Measurements from ENCODE around the gene TMEM121B. TPM values are rescaled to one million over a fixed set of nuclear protein-coding genes. Genes with fewer than 3 reads are reported as not detected.
A peak's percentile ranks its signal among the peaks of the same experiment; 100 is the strongest.

The TMEM121B gene
- total RNA-seq, 1 experiment from 2014 or later, result not detected

DNA sequence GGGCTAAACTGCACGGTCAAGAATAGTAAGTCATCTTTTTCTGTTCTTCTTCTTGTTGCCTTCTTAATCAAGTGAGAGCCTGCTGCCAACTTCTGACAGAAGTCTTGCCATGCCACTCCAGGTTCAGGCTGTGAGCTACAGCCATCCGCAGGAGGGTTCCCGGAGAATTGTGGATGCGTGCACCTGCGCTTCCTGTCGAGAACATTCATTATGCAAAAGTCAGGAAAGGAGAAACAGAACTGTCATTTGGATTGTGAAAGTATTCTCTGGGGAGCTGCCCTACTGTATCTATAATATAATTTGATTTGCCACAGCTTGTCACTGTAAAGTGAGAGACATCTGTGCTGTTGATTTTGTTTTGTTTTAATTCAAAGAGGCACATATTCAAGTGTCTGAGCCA, 24.1 kb downstream of the TMEM121B start:
- intact Hi-C loops (cut with micrococcal nuclease), result no loop called here
- H3K9me3 Mint-ChIP-seq (ENCODE audit: unreplicated experiment), result no peaks in the 10 kb centered on the region
- ChIA-PET POLR2A (interaction anchor here (0.6 kb wide), 1 partner anchor 19 kb away, joined by 3 read pairs; no protein-coding TSS in a partner anchor), CTCF (interaction anchor here (0.6 to 1.3 kb wide), 5 partner anchors 40 to 408 kb away, joined by 3 to 6 read pairs (median 4); no protein-coding TSS in a partner anchor)
- H3K4me3 Mint-ChIP-seq (ENCODE audit: unreplicated experiment), result no peak overlapping the region
- TF ChIP-seq, protein P1, sequence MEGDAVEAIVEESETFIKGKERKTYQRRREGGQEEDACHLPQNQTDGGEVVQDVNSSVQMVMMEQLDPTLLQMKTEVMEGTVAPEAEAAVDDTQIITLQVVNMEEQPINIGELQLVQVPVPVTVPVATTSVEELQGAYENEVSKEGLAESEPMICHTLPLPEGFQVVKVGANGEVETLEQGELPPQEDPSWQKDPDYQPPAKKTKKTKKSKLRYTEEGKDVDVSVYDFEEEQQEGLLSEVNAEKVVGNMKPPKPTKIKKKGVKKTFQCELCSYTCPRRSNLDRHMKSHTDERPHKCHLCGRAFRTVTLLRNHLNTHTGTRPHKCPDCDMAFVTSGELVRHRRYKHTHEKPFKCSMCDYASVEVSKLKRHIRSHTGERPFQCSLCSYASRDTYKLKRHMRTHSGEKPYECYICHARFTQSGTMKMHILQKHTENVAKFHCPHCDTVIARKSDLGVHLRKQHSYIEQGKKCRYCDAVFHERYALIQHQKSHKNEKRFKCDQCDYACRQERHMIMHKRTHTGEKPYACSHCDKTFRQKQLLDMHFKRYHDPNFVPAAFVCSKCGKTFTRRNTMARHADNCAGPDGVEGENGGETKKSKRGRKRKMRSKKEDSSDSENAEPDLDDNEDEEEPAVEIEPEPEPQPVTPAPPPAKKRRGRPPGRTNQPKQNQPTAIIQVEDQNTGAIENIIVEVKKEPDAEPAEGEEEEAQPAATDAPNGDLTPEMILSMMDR (IDR thresholded peaks at IDR 0.05; ENCODE audit: unreplicated experiment), result no peak
- H3K27me3 Mint-ChIP-seq (ENCODE audit: insufficient read depth, unreplicated experiment), result no peaks in the 10 kb centered on the region
- no TSS peak for BruUV-seq (replicated peaks)
- H3K36me3 Mint-ChIP-seq (ENCODE audit: insufficient read depth, unreplicated experiment), result peaks cover 43% of the 10 kb centered on the region
- H3K27ac Mint-ChIP-seq (ENCODE audit: low read depth, unreplicated experiment), result no peak overlapping the region
- no peak for DNase-seq (ENCODE audit: unreplicated experiment)
- H3K4me1 Mint-ChIP-seq (ENCODE audit: insufficient read depth, unreplicated experiment), result no peaks in the 10 kb centered on the region

DNA sequence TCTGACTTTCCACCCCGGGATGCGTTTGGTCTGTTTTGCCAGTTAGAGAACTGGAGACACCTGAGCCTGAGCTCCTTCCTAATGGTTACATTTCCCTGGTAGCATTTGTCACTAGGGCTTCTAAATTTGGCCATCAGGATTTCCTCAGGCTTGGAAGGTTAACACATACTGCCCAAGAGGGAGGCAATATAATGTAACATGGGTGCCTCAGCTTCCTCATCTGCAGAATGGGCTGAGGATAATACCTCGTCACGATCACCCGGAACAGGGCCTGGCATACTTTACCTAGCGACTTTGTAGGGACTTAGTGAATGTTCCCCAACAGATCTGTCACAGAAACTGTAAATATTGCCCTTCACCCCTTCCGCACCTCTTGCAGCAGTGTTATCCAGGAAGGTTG, 25.1 kb downstream of the TMEM121B start:
- Mint-ChIP-seq H3K27ac (ENCODE audit: low read depth, unreplicated experiment) (no peak overlapping the region), H3K4me1 (ENCODE audit: insufficient read depth, unreplicated experiment) (no peaks in the 10 kb centered on the region), H3K9me3 (ENCODE audit: unreplicated experiment) (no peaks in the 10 kb centered on the region), H3K36me3 (ENCODE audit: insufficient read depth, unreplicated experiment) (peaks cover 35% of the 10 kb centered on the region), H3K27me3 (ENCODE audit: insufficient read depth, unreplicated experiment) (no peaks in the 10 kb centered on the region), H3K4me3 (ENCODE audit: unreplicated experiment) (no peak overlapping the region)
- CTCF ChIA-PET, result interaction anchor here (1.0 to 1.3 kb wide), 4 partner anchors 9 to 405 kb away, joined by 3 to 7 read pairs (median 4); no protein-coding TSS in a partner anchor
- intact Hi-C loops (cut with micrococcal nuclease), result no loop called here
- POLR2A ChIA-PET, result no interaction called here
- TF ChIP-seq, protein P1 (IDR thresholded peaks at IDR 0.05; ENCODE audit: unreplicated experiment), result no peak
- DNase-seq (ENCODE audit: unreplicated experiment), result no peak
- BruUV-seq (replicated peaks), result no TSS peak

DNA sequence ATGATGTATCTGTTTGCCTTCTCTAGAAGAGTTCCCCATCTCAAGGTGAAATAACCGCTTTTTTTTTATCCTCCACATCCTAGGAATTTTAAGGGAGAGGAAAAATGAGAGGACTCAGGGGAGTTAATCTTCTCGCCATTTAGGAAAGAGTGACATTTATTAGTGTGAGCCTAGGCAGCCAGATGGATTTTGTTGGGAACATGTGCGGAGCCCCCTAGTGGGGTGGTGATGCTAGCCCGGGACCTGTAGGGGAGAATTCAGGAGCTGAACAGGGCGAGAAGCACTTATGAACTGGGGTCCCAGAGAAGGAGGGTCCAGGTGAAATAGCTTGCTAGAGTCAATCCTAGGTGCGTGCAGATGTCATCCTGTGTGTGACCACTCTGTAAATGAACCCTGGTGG, 25.6 kb downstream of the TMEM121B start:
- POLR2A ChIA-PET, result no interaction called here
- DNase-seq (ENCODE audit: unreplicated experiment), result no peak
- Mint-ChIP-seq H3K27me3 (ENCODE audit: insufficient read depth, unreplicated experiment) (no peaks in the 10 kb centered on the region), H3K27ac (ENCODE audit: low read depth, unreplicated experiment) (no peak overlapping the region), H3K4me3 (ENCODE audit: unreplicated experiment) (no peak overlapping the region), H3K36me3 (ENCODE audit: insufficient read depth, unreplicated experiment) (peaks cover 30% of the 10 kb centered on the region), H3K4me1 (ENCODE audit: insufficient read depth, unreplicated experiment) (no peaks in the 10 kb centered on the region), H3K9me3 (ENCODE audit: unreplicated experiment) (no peaks in the 10 kb centered on the region)
- intact Hi-C loops (cut with micrococcal nuclease), result no loop called here
- TF ChIP-seq, protein P1 (IDR thresholded peaks at IDR 0.05; ENCODE audit: unreplicated experiment), result peak; percentile 16
- BruUV-seq (replicated peaks), result no TSS peak
- CTCF ChIA-PET, result interaction anchor here (0.7 to 1.3 kb wide), 8 partner anchors 8 to 406 kb away, joined by 3 to 7 read pairs (median 4); no protein-coding TSS in a partner anchor

DNA sequence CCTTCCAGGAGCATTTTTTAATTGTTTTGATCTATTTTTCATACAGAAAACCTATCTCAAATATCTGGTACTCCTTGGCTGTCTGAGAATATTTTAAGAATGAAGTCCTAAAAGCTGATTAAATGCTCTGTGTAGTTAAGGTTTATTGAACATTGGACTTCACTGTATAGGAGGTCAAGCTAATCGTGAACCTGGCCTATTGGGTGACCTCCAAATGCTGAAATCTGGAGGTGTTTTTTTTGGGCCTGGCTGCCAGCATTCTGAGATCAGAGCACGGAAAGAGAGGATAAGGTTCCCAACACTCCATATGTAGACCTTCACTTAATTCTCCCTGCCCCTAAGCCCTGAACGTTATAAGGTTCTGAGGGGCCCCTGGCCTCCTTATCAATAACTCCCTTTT, 28.1 kb downstream of the TMEM121B start:
- H3K36me3 Mint-ChIP-seq (ENCODE audit: insufficient read depth, unreplicated experiment), result peaks cover 5% of the 10 kb centered on the region
- intact Hi-C loops (cut with micrococcal nuclease), result no loop called here
- H3K4me3 Mint-ChIP-seq (ENCODE audit: unreplicated experiment), result no peak overlapping the region
- H3K27me3 Mint-ChIP-seq (ENCODE audit: insufficient read depth, unreplicated experiment), result no peaks in the 10 kb centered on the region
- H3K27ac Mint-ChIP-seq (ENCODE audit: low read depth, unreplicated experiment), result no peak overlapping the region
- no peaks in the 10 kb centered on the region for H3K9me3 Mint-ChIP-seq (ENCODE audit: unreplicated experiment)
- no TSS peak for BruUV-seq (replicated peaks)
- DNase-seq (ENCODE audit: unreplicated experiment), result no peak
- POLR2A ChIA-PET, result interaction anchor here (0.6 to 1.2 kb wide), 2 partner anchors 8 to 44 kb away, joined by 3 read pairs; no protein-coding TSS in a partner anchor
- no peaks in the 10 kb centered on the region for H3K4me1 Mint-ChIP-seq (ENCODE audit: insufficient read depth, unreplicated experiment)
- TF ChIP-seq, protein P1 (IDR thresholded peaks at IDR 0.05; ENCODE audit: unreplicated experiment), result no peak
- CTCF ChIA-PET, result interaction anchor here (0.6 to 1.4 kb wide), 3 partner anchors 10 to 409 kb away, joined by 3 to 5 read pairs (median 4); no protein-coding TSS in a partner anchor

Measured in MCF 10A (cell line).